Measurements from ENCODE around the gene ANKRD1.

ANKRD1 gene

DNA sequence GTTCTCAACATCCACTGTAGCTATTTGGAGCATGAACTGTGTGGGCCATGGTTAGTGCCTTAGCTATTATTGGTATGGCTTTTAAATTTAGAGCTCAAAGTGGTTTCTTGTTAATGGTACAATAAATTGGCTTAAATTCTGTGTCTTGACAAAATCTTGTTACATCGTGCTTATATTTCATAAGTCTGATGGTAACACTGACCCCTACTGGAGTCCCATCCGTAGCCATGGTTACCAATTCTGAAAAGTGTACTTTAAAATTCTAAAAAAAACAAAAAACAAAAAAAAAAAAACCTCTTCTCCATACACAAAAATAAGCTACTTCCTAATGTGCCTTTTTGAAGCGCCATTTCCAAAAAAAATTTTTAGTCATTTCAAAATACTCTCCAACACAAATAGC is 55.5 kb downstream of the ANKRD1 start:
- Histone ChIP-seq H3K9me3 (ENCODE audit: low read depth, low read length) (no peaks in the 10 kb centered on the region), H3K27ac (no peak overlapping the region), H3K36me3 (ENCODE audit: insufficient read depth, low read length) (no peaks in the 10 kb centered on the region), H3K9ac (ENCODE audit: insufficient read length) (no peak overlapping the region), H3K4me3 (no peak overlapping the region)
- DNase-seq (ENCODE audit: low read depth, low spot score): no peak
- TF ChIP-seq FOXP2 (optimal IDR thresholded peaks at IDR 0.05; ENCODE audit: control extremely low read depth, extremely low read length, insufficient read depth): no peak
- no peak for TF ChIP-seq EZH2 (IDR thresholded peaks at IDR 0.05)
- no peak for TF ChIP-seq POLR2AphosphoS5 (IDR thresholded peaks at IDR 0.05; ENCODE audit: borderline replicate concordance, low read depth, low read length)

DNA sequence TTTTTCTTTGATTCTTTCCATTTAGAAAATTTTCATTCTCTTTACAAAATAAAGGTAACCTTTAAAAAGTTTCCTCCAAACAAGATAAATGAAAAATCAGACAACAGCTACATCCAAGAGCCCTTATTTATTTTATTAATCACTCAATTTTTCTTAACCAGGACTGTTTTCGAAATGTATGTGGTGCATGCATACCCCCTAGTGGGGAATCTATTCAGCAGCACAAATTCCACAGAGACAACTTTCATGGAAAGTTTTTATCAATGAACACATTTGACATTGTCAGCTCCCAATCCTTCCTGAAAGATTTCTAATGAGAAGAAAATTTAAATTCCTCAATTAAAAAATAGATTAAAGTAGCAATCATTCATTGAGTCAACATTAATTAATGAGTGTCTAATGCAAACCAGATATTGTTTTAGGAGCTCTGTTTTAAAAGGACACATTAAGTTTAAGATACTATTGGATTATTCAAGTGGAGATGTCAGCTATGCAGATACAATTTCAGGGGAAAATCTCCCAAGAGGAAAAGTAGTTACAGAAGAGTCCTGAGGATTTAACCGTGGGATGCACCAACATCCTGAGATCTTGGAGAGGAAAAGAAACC is 57.9 kb downstream of the ANKRD1 start:
- DNase-seq (ENCODE audit: low read depth, low spot score): no peak
- no peak overlapping the region for H3K9ac ChIP-seq (ENCODE audit: insufficient read length)

More for the DNA sequence above, 57.9 kb downstream of the ANKRD1 start:
- Histone ChIP-seq H3K4me3 (no peak overlapping the region), H3K36me3 (ENCODE audit: insufficient read depth, low read length) (no peaks in the 10 kb centered on the region), H3K9me3 (ENCODE audit: low read depth, low read length) (no peaks in the 10 kb centered on the region), H3K27ac (no peak overlapping the region)
- no peak for TF ChIP-seq EZH2 (IDR thresholded peaks at IDR 0.05)
- TF ChIP-seq POLR2AphosphoS5 (IDR thresholded peaks at IDR 0.05; ENCODE audit: borderline replicate concordance, low read depth, low read length): no peak
- TF ChIP-seq FOXP2 (optimal IDR thresholded peaks at IDR 0.05; ENCODE audit: control extremely low read depth, extremely low read length, insufficient read depth): no peak

Data from SK-N-MC (cell line).